DOHH2 (cell line): ENCODE measurements around the gene MARS1.

Experiments
- H3F3A ChIP-seq: fragments of 200-600 bp; sonication (generic), shearing (Covaris generic); 2 replicates; pipeline ENCODE4 v1.6.0; 2016; ENCODE audit warnings: antibody characterized with exemption, mild to moderate bottlenecking; ENCODE audit not compliant: control insufficient read depth, insufficient read depth
- H3K27ac ChIP-seq: fragments of 200-600 bp; sonication (generic); 2 replicates; pipeline ENCODE4 v1.5.1; 2014; ENCODE audit warnings: low read depth, mild to moderate bottlenecking, low read length, moderate library complexity
- H3K27me3 ChIP-seq: fragments of 200-600 bp; sonication (generic); 2 replicates; pipeline ENCODE4 v1.6.1; 2014; ENCODE audit warnings: mild to moderate bottlenecking, low read length, mixed read lengths; ENCODE audit not compliant: control insufficient read depth
- H3K36me3 ChIP-seq: fragments of 200-600 bp; sonication (generic); 2 replicates; pipeline ENCODE4 v1.6.1; 2014; ENCODE audit warnings: mild to moderate bottlenecking, low read length, moderate library complexity, mixed read lengths; ENCODE audit not compliant: control insufficient read depth
- H3K4me1 ChIP-seq: fragments of 200-600 bp; sonication (generic); 2 replicates; pipeline ENCODE4 v1.6.1; 2014; ENCODE audit warnings: mild to moderate bottlenecking, low read length, mixed read lengths; ENCODE audit not compliant: control insufficient read depth
- H3K4me2 ChIP-seq: fragments of 200-600 bp; sonication (generic); 2 replicates; pipeline ENCODE4 v1.6.0; 2014; ENCODE audit warnings: mild to moderate bottlenecking, low read length, moderate library complexity
- H3K4me3 ChIP-seq: fragments of 200-600 bp; sonication (generic); 2 replicates; pipeline ENCODE4 v1.5.1; 2014; ENCODE audit warnings: mild to moderate bottlenecking, low read length, mixed read lengths
- H3K79me2 ChIP-seq: fragments of 200-600 bp; sonication (generic); 2 replicates; pipeline ENCODE4 v1.6.1; 2014; ENCODE audit warnings: mild to moderate bottlenecking, low read length, mixed read lengths; ENCODE audit not compliant: control insufficient read depth
- H3K9me2 ChIP-seq: fragments of 200-600 bp; sonication (generic); replicated peaks from 2 replicates; pipeline ENCODE4 v1.6.1; 2014; ENCODE audit warnings: mild to moderate bottlenecking, low read length, mixed read lengths; ENCODE audit not compliant: control insufficient read depth
- H3K9me3 ChIP-seq: fragments of 200-600 bp; sonication (generic); 2 replicates; pipeline ENCODE4 v1.6.1; 2014; ENCODE audit warnings: antibody characterized with exemption, low read length, mixed read lengths; ENCODE audit not compliant: control insufficient read depth, insufficient read depth
- H4K20me1 ChIP-seq: fragments of 200-600 bp; sonication (generic); 2 replicates; pipeline ENCODE4 v1.6.0; 2014; ENCODE audit warnings: low read depth, mild to moderate bottlenecking, antibody characterized with exemption, low read length, moderate library complexity; ENCODE audit not compliant: control insufficient read depth, insufficient read depth
- CTCF ChIP-seq: fragments of 200-600 bp; sonication (generic); IDR thresholded peaks from one replicate; pipeline ENCODE4 v1.5.1; 2014; ENCODE audit warnings: antibody characterized with exemption, mild to moderate bottlenecking, low read depth, low read length; ENCODE audit not compliant: poor library complexity, severe bottlenecking
- EZH2phosphoT487 ChIP-seq: fragments of 200-600 bp; sonication (generic); IDR thresholded peaks from 2 replicates; pipeline ENCODE4 v1.6.1; 2017; ENCODE audit warnings: borderline replicate concordance, mild to moderate bottlenecking, antibody characterized with exemption, low read length, moderate library complexity, mixed read lengths

Gene MARS1

DNA sequence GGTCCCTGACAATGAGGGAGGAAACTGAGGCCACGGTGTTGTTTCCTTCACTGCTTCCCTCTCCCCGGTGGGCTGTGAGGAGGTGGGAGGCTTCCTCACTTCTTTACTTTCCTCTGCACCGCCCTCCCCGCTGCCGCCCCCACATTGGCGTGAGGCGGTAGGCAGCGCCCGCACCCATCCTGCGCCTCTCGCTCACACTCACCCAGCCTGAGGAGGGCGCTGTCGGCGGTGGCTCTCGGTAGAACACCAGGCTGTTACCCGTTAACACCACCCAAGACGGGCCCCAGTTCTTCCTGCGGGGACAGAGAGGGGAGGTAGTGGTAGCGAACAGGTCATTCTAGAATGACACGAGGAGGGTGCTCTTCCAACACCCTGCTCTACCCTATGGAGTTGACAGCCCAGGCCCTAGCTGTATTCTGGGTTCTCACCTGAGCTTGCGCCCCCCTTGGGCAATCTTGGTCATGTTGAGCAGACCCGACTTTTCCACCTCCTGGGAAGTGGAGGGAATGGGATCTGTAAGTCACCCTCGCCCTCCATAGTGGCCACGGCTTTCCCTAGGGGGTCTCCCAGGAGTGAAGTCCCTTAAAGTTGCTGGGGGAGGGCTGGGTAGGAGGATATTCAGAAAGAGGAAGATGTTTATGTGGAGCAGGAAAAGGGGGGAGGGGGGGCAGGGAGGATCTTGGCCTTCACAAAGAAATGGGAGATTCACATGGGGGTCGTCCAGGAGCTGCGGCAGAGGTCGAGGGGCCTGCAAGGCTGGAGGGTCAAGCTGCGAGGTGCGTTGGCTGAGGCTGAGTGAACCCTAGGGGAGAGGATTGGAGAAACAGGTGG lies 11.5 kb upstream of the MARS1 start:
- Histone ChIP-seq H3K27me3 (no peaks in the 10 kb centered on the region), H4K20me1 (no peaks in the 10 kb centered on the region), H3K9me2 (no peaks in the 10 kb centered on the region), H3F3A (peaks cover 18% of the 10 kb centered on the region), H3K36me3 (peaks cover 45% of the 10 kb centered on the region), H3K4me3 (peak overlapping the region; percentile 90), H3K27ac (peak overlapping the region; percentile 97), H3K4me2 (peak overlapping the region; percentile 98), H3K9me3 (no peaks in the 10 kb centered on the region), H3K4me1 (peaks cover 52% of the 10 kb centered on the region), H3K79me2 (peaks cover 24% of the 10 kb centered on the region)
- peak; percentile 79 for TF ChIP-seq CTCF
- TF ChIP-seq EZH2phosphoT487: no peak

- Histone ChIP-seq H3K27me3 (no peaks in the 10 kb centered on the region), H3K36me3 (peaks cover 37% of the 10 kb centered on the region), H3K27ac (peak overlapping the region; percentile 97), H3K79me2 (peaks cover 24% of the 10 kb centered on the region), H3F3A (peaks cover 18% of the 10 kb centered on the region), H3K4me3 (peak overlapping the region; percentile 90), H3K9me2 (no peaks in the 10 kb centered on the region), H3K4me1 (peaks cover 56% of the 10 kb centered on the region), H3K9me3 (no peaks in the 10 kb centered on the region), H3K4me2 (peak overlapping the region; percentile 98), H4K20me1 (no peaks in the 10 kb centered on the region)
- TF ChIP-seq CTCF (no peak), EZH2phosphoT487 (no peak)
These were observed 10.7 kb upstream of the MARS1 start for GRCh38 chr12:57476993-57477709.

DNA sequence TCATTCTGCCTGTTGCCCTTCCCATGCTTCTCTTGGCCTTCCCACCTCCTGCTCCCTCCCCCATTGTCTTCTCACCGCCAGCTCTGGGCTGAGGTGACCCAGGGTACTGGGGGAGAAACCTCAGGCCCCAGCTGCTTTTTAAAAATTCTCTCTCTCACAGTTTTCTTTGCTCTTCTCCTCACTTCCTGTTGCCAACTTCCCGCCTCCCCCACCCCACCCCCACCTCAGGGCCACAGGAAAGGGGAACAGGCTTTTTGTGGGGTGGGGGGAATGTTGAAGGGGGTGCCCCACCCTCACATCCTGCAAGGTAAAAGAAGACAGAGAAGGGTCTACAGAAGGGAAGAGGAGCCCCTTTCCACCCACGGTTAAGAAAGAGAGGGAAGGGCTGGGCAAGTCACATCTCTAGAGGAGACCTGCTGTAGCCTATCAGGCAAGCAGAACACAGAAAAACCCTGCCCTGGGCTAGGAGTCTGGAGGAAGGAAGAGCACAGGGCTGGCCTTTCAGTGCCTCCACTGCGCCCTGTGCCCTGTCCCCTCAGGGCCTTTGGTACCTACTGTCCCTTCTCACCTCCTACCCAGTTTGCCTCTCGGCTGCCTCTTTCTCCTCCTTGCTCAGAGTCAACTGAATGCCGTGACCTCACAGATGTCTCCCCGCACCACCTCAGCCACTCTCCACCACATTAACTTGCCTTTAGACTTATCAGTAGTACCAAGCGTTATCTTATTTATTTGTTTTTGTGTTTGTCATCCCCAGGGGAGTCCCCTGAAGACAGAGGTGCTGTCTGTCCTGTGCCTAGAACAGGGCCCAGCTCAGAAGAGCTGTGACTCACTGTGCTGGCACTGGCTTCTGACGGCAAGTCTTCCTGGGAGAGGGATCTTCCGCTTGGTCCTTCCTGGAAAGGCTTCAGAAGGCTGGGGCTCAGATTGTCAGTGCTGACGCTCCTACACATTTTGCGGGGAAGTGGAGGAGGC lies 9.9 kb upstream of the MARS1 start:
- no peaks in the 10 kb centered on the region for H4K20me1 ChIP-seq
- peaks cover 29% of the 10 kb centered on the region for H3K36me3 ChIP-seq
- peak overlapping the region; percentile 97 for H3K27ac ChIP-seq
- H3K27me3 ChIP-seq: no peaks in the 10 kb centered on the region
- peak overlapping the region; percentile 90 for H3K4me3 ChIP-seq
- no peaks in the 10 kb centered on the region for H3K9me3 ChIP-seq
- H3F3A ChIP-seq: peaks cover 18% of the 10 kb centered on the region
- H3K4me2 ChIP-seq: peak overlapping the region; percentile 98
- TF ChIP-seq EZH2phosphoT487 (no peak), CTCF (no peak)
- peaks cover 60% of the 10 kb centered on the region for H3K4me1 ChIP-seq
- H3K9me2 ChIP-seq: no peaks in the 10 kb centered on the region
- peaks cover 24% of the 10 kb centered on the region for H3K79me2 ChIP-seq
